ENCODE results near the gene MYO1C.

DNA sequence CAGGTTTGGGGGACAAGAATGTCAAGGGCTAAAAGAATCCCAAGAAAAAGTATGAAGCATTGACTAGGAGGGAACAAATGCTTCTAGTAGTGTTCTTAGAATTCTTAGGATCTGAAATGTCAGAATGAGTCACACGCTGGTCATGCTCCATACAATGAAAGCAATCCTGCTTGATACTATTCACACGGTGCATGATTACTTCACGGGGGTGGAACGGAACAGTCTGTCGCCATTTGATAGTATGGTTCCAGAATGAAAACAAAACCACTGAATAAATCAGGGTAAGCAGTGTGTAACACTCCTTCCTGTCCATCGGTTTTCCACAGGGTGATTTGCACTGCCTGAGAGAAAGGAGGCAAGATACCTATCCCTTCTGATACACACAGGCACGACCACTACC lies 69.6 kb downstream of the MYO1C start:
- TF ChIP-seq, protein P1, sequence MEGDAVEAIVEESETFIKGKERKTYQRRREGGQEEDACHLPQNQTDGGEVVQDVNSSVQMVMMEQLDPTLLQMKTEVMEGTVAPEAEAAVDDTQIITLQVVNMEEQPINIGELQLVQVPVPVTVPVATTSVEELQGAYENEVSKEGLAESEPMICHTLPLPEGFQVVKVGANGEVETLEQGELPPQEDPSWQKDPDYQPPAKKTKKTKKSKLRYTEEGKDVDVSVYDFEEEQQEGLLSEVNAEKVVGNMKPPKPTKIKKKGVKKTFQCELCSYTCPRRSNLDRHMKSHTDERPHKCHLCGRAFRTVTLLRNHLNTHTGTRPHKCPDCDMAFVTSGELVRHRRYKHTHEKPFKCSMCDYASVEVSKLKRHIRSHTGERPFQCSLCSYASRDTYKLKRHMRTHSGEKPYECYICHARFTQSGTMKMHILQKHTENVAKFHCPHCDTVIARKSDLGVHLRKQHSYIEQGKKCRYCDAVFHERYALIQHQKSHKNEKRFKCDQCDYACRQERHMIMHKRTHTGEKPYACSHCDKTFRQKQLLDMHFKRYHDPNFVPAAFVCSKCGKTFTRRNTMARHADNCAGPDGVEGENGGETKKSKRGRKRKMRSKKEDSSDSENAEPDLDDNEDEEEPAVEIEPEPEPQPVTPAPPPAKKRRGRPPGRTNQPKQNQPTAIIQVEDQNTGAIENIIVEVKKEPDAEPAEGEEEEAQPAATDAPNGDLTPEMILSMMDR (IDR thresholded peaks at IDR 0.05; ENCODE audit: control extremely low read depth in 1 of 3, insufficient read depth in 1 of 3, low read depth in 1 of 3, low read length in 3 of 3): no peak
- TF ChIP-seq ZNF274 (IDR thresholded peaks at IDR 0.05; ENCODE audit: borderline replicate concordance, extremely low read depth, low read length) (no peak), JUN (IDR thresholded peaks at IDR 0.05; ENCODE audit: low read depth, low read length) (no peak), POLR2AphosphoS5 (IDR thresholded peaks at IDR 0.05; ENCODE audit: low read depth, low read length) (no peak)
